Activated naive CD4-positive, alpha-beta T cell treated with anti-CD3 and anti-CD28 coated beads for 36 hours (primary cell): Measurements from ENCODE around the gene ASCL3. TPM values are rescaled to one million over a fixed set of nuclear protein-coding genes. Genes with fewer than 3 reads are reported as not detected.
"Not testable (repeated sequence)": the region's sequence is repeated elsewhere in the genome, so short reads cannot be mapped to it uniquely, and the experiment has no call there.

Experiments
- CTCF ChIA-PET: fragments of 350-600 bp; sonication (Branson Sonifier 250); formaldehyde crosslinking; loops from one replicate; lab custom pipeline; 2021; ENCODE audit warnings: antibody characterized with exemption; lab: Charles Lee
- DNase-seq: peaks from one replicate; pipeline ENCODE4 v3.0.0-alpha.2; 2020
- H3K27ac Mint-ChIP-seq: one replicate; pipeline ENCODE4 v1.8.0; 2021; ENCODE audit warnings: mild to moderate bottlenecking, mixed read lengths
- H3K27me3 Mint-ChIP-seq: one replicate; pipeline ENCODE4 v1.8.0; 2021; ENCODE audit warnings: low read depth, mixed read lengths
- H3K36me3 Mint-ChIP-seq: one replicate; pipeline ENCODE4 v1.8.0; 2021; ENCODE audit warnings: low read depth, mixed read lengths
- H3K4me1 Mint-ChIP-seq: one replicate; pipeline ENCODE4 v1.8.0; 2021; ENCODE audit warnings: low read depth, mixed read lengths
- H3K4me3 Mint-ChIP-seq: one replicate; pipeline ENCODE4 v1.8.0; 2021; ENCODE audit warnings: mild to moderate bottlenecking, moderate library complexity, mixed read lengths
- H3K9me3 Mint-ChIP-seq: one replicate; pipeline ENCODE4 v1.8.0; 2021; ENCODE audit warnings: mixed read lengths
- intact Hi-C: fragments of 100-400 bp; cut with micrococcal nuclease; formaldehyde crosslinking; loops from one replicate; pipeline ENCODE4 v1.15.1; 2023
- total RNA-seq, 2 experiments: library from RNA; stranded (reverse); gene quantifications; one replicate each; pipeline ENCODE4 v1.2.3, GENCODE V29; 2021

The ASCL3 gene
- total RNA-seq, 2 experiments from 2014 or later = not detected

GRCh38 chr11:8937659-8938058, 5.2 kb downstream of the ASCL3 start:
- no peak for DNase-seq
- no peaks in the 10 kb centered on the region for H3K9me3 Mint-ChIP-seq
- intact Hi-C loops = no loop called here
- H3K4me1 Mint-ChIP-seq = no peaks in the 10 kb centered on the region
- CTCF ChIA-PET = interaction anchor here (1.0 to 1.7 kb wide), 2 partner anchors 22 to 23 kb away, joined by 3 to 4 read pairs; no protein-coding TSS in a partner anchor
- H3K4me3 Mint-ChIP-seq = no peak overlapping the region
- no peaks in the 10 kb centered on the region for H3K36me3 Mint-ChIP-seq
- no peak overlapping the region for H3K27ac Mint-ChIP-seq
- H3K27me3 Mint-ChIP-seq = peaks cover 2% of the 10 kb centered on the region

GRCh38 chr11:8937159-8937558, 5.7 kb downstream of the ASCL3 start:
- CTCF ChIA-PET = interaction anchor here (1.0 to 1.7 kb wide), 2 partner anchors 22 kb away, joined by 3 to 4 read pairs; no protein-coding TSS in a partner anchor
- H3K4me3 Mint-ChIP-seq = no peak overlapping the region
- no peaks in the 10 kb centered on the region for H3K9me3 Mint-ChIP-seq
- H3K4me1 Mint-ChIP-seq = no peaks in the 10 kb centered on the region
- peaks cover 2% of the 10 kb centered on the region for H3K27me3 Mint-ChIP-seq
- DNase-seq = no peak
- no peaks in the 10 kb centered on the region for H3K36me3 Mint-ChIP-seq
- H3K27ac Mint-ChIP-seq = no peak overlapping the region
- intact Hi-C loops = no loop called here

DNA sequence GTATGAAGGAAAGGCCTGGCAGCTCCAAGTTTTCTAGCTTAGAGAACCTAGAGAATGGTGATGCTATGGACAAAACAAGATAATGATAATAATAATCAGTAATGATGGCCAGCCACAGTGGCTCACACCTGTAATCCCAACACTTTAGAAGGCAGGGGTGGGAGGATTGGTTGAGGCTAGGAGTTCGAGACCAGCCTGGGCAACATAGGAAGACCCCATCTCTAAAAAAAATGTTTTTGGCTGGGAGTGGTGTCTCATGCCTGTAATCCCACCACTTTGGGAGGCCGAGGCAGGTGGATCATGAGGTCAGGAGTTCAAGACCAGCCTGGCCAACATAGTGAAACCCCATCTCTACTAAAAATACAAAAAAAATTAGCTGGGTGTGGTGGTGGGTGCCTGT, 7.0 kb downstream of the ASCL3 start:
- intact Hi-C loops, DNase-seq, H3K27ac Mint-ChIP-seq, H3K9me3 Mint-ChIP-seq, H3K27me3 Mint-ChIP-seq, H3K36me3 Mint-ChIP-seq, H3K4me3 Mint-ChIP-seq, H3K4me1 Mint-ChIP-seq: not testable (repeated sequence)
- CTCF ChIA-PET = interaction anchor here (0.6 to 1.2 kb wide), 2 partner anchors 13 to 37 kb away, joined by 3 to 4 read pairs; no protein-coding TSS in a partner anchor

DNA sequence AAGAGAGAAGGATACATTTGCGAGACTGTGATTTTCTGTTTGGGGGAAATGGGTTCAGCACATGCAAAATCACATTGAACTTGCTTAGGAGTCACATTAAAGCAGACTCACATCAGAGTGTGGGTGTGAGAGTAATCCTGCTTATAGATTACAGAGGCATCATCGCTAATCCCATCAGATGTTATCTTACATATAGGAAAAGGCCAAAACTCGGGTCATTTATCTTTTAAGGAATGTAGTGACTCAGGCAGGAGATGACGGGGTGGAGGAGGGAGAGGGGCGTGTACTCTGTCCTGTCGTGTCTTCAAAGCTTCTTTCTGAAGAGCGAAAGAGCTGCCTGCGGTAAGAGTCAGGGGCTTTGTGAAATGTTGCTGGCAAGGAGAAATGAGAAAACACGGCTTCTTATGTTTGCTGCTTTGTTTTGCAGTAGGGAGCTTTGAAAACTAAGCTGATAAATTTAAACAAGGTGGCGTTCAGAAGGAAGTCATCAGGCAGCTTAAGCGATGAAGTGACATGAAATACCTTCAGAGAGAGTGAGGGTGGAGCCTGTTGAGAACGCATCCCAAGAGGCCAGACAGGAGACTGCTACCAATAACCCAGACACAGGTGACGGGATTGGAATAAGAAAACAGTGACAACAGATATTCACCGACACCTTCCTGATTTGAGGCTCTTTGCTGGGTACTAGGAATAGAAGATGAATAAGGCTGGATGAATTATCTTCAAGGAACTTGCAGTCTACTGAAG, 7.9 kb downstream of the ASCL3 start:
- no peaks in the 10 kb centered on the region for H3K36me3 Mint-ChIP-seq
- no peaks in the 10 kb centered on the region for H3K4me1 Mint-ChIP-seq
- H3K9me3 Mint-ChIP-seq = no peaks in the 10 kb centered on the region
- H3K27me3 Mint-ChIP-seq = no peaks in the 10 kb centered on the region
- no peak overlapping the region for H3K27ac Mint-ChIP-seq
- no peak overlapping the region for H3K4me3 Mint-ChIP-seq
- CTCF ChIA-PET = interaction anchor here (0.6 to 1.5 kb wide), 3 partner anchors 13 to 38 kb away, joined by 3 to 4 read pairs (median 3); no protein-coding TSS in a partner anchor
- intact Hi-C loops = no loop called here
- no peak for DNase-seq

DNA sequence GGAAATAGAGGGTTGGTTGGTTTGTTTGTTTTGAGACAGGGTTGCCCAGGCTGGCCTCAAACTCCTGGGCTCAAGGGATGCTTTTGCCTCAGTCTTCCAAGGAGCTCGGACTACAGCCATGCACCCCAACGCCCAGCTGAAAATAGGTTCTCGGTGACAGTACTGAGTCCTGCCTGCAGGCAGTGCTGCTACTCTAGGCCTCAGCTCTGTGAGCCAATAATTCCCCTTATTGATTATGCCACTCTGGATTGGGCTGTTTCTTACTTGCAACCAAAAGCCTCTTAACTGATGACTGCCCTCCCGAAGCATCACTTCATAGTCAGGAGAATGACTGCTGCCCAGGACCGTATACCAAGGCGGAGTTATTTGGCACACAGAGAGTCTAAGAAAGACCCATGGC, 8.9 kb downstream of the ASCL3 start:
- Mint-ChIP-seq H3K27me3 (no peaks in the 10 kb centered on the region), H3K4me3 (no peak overlapping the region), H3K36me3 (no peaks in the 10 kb centered on the region), H3K4me1 (no peaks in the 10 kb centered on the region), H3K27ac (no peak overlapping the region), H3K9me3 (no peaks in the 10 kb centered on the region)
- CTCF ChIA-PET = interaction anchor here (1.5 kb wide), 1 partner anchor 12 kb away, joined by 3 read pairs; no protein-coding TSS in a partner anchor
- DNase-seq = no peak
- intact Hi-C loops = no loop called here

DNA sequence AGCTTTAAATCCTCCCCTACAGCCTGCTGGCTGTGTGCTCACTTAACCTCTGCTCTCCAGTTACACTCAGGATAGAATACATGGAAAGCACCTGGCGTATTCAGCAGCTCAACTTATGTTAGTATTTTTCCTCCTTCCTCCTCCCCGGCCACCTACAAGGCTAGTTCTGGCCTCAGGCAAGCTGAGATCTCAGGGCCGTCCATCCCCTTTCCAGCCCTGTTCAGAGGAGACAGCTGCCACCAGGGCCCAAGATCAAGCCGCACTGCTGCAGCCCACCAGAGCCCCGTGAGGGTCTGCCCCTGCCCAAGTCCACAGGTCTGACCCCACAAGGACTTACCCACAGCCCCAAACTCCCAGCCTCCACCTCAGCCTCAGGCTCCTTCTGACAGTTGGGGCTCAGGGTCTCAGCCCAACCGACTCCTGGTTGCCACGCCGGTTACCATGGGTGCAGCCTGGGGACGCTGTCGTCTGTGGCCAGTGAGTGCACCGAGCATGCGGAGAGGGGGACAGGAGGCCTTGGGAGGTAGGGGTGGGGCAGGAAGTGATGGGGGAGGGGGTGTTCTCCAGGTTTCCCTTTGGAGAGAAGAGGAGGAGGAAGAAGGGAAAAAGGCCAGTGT, 10.1 kb downstream of the ASCL3 start, which contains the start of gene C11orf16:
Gene C11orf16 (minus strand): TSS at position 384 of the 617 bp plus-strand sequence. CDS start 639 bp downstream, outside the sequence.
- H3K27ac Mint-ChIP-seq = no peak within 1 kb of the TSS
- H3K36me3 Mint-ChIP-seq = no peaks in the 10 kb centered on the region
- H3K9me3 Mint-ChIP-seq = no peaks in the 10 kb centered on the region
- intact Hi-C loops = no loop called here
- CTCF ChIA-PET = interaction anchor here (1.0 kb wide), 1 partner anchor 205 kb away, joined by 3 read pairs; no protein-coding TSS in a partner anchor
- no peak for DNase-seq
- no peaks in the 10 kb centered on the region for H3K4me1 Mint-ChIP-seq
- H3K4me3 Mint-ChIP-seq = no peak within 1 kb of the TSS
- H3K27me3 Mint-ChIP-seq = no peaks in the 10 kb centered on the region

DNA sequence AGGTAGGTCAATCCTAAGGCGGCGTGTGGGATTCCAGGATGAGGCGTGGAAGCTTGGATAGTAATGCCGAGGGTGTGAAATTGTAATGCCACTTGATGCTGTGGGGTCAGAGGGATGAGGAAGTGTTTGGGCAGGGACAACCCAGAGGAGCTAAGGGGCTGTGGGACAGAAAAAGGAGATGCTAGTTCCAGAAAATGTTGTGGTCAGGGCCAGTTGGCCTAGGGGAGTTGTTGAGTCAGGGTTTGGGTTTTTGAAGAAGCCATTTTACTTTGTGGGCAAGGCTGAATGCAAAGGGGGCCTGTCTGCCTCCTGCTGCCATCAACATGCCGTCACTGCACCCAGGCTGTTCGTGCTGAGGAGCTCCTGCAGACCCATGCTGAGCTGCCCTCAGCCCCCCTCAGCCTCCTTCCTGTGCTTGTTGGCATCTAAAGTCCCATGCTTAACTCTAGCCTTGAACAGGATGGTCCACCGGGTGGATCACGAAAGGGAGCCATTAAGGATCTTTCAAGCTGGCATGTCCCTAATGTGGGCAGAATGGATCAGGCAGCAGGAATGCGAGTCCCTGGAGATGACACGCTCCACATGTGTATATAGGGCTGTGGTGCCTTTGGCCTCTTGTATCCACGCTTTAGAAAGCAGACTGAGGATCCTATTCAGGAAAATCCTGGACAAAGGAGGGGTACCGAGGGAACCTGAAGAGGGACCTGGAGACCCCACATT, 12.2 kb downstream of the ASCL3 start:
- no peaks in the 10 kb centered on the region for H3K27me3 Mint-ChIP-seq
- H3K36me3 Mint-ChIP-seq = no peaks in the 10 kb centered on the region
- H3K27ac Mint-ChIP-seq = no peak overlapping the region
- no peak overlapping the region for H3K4me3 Mint-ChIP-seq
- no peaks in the 10 kb centered on the region for H3K4me1 Mint-ChIP-seq
- intact Hi-C loops = no loop called here
- CTCF ChIA-PET = interaction anchor here (0.6 to 1.6 kb wide), 2 partner anchors 29 to 724 kb away, joined by 3 to 4 read pairs; no protein-coding TSS in a partner anchor
- DNase-seq = no peak
- no peaks in the 10 kb centered on the region for H3K9me3 Mint-ChIP-seq

- DNase-seq = no peak
- intact Hi-C loops = no loop called here
- Mint-ChIP-seq H3K4me3 (no peak overlapping the region), H3K9me3 (no peaks in the 10 kb centered on the region), H3K36me3 (no peaks in the 10 kb centered on the region), H3K4me1 (no peaks in the 10 kb centered on the region), H3K27me3 (no peaks in the 10 kb centered on the region), H3K27ac (no peak overlapping the region)
- CTCF ChIA-PET = interaction anchor here (1.2 kb wide), 1 partner anchor 14 kb away, joined by 3 read pairs; no protein-coding TSS in a partner anchor
Observed at GRCh38 chr11:8928981-8929615, 13.7 kb downstream of the ASCL3 start.

GRCh38 chr11:8928205-8928604, 14.6 kb downstream of the ASCL3 start:
- Mint-ChIP-seq H3K27me3 (no peaks in the 10 kb centered on the region), H3K27ac (no peak overlapping the region), H3K36me3 (peaks cover 2% of the 10 kb centered on the region), H3K9me3 (no peaks in the 10 kb centered on the region), H3K4me3 (no peak overlapping the region), H3K4me1 (no peaks in the 10 kb centered on the region)
- DNase-seq = no peak
- CTCF ChIA-PET = no interaction called here
- intact Hi-C loops = no loop called here

GRCh38 chr11:8927233-8927632, 15.6 kb downstream of the ASCL3 start:
- Mint-ChIP-seq H3K4me1 (no peaks in the 10 kb centered on the region), H3K4me3 (no peak overlapping the region), H3K27me3 (no peaks in the 10 kb centered on the region), H3K9me3 (no peaks in the 10 kb centered on the region), H3K36me3 (peaks cover 2% of the 10 kb centered on the region), H3K27ac (no peak overlapping the region)
- CTCF ChIA-PET = interaction anchor here (0.6 to 1.0 kb wide), 2 partner anchors 32 to 211 kb away, joined by 3 to 4 read pairs; no protein-coding TSS in a partner anchor
- intact Hi-C loops = no loop called here
- DNase-seq = no peak

- H3K27me3 Mint-ChIP-seq = no peaks in the 10 kb centered on the region
- H3K4me3 Mint-ChIP-seq = no peak overlapping the region
- H3K4me1 Mint-ChIP-seq = no peaks in the 10 kb centered on the region
- H3K9me3 Mint-ChIP-seq = no peaks in the 10 kb centered on the region
- H3K36me3 Mint-ChIP-seq = peaks cover 2% of the 10 kb centered on the region
- CTCF ChIA-PET = interaction anchor here (1.0 to 1.3 kb wide), 2 partner anchors 12 to 33 kb away, joined by 3 to 5 read pairs; no protein-coding TSS in a partner anchor
- no peak overlapping the region for H3K27ac Mint-ChIP-seq
- no peak for DNase-seq
- intact Hi-C loops = no loop called here
Observed at GRCh38 chr11:8926236-8926635, 16.6 kb downstream of the ASCL3 start.
